ENCODE data around the gene FLNB.
"Not testable (repeated sequence)": the region's sequence is repeated elsewhere in the genome, so short reads cannot be mapped to it uniquely, and the experiment has no call there.

FLNB gene

GRCh38 chr3:58055314-58055713, 47.1 kb downstream of the FLNB start:
- DNase-seq, result no peak

- DNase-seq, result not testable (repeated sequence)
These were observed 47.7 kb downstream of the FLNB start for GRCh38 chr3:58055891-58056290.

GRCh38 chr3:58058361-58059263, 50.4 kb downstream of the FLNB start:
- no peak for DNase-seq

DNA sequence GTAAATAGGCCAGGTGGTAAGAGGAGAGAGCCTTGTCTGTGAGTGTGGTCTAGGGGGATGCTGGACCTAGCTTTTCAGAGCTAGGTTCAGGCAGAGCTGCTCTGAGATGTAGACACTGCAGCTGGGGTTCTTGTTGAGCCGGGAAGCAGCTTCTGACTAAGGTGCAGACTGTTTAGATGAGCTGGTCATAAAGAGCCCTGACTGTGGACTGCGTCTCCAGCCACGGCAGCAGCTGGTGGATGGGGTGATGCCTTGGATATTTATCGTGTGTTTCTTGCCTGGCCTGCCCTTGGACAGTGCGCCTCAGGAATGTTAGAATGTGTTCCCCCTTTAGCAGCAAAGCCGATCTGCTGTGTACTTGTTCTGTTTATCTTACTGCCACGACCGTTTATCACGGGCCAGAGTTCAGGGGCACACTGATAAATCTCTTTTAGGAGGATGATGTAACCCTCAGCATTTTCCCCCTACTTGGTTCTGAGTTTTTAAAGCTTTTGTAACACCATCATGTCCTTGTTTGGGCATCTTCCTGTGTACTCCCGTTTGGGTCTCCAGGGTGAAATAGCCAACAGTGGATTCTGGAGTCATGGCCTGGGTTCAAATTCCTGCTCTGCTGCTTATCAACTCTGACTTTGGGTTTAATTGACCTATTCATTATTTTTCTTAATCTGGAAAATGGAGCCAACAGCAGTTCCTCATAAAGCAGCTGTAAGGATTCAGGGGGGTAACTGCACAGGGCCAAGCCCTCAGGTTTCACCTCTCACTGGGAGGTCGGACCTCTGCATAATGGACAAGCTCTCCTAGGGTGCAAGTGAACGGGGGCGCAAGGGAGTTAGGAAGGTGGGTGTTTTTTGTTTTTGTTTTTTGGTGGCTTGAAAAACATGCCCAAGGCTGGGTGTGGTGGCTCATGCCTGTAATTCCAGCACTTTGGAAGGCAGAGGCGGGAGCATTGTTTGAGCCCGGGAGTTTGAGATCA, 51.4 kb downstream of the FLNB start:
- no peak for DNase-seq

- DNase-seq, result no peak
These were observed 54.2 kb downstream of the FLNB start for GRCh38 chr3:58062472-58062871.

GRCh38 chr3:58063022-58063815, 55.0 kb downstream of the FLNB start:
- DNase-seq, result no peak

GRCh38 chr3:58064923-58065638, 56.9 kb downstream of the FLNB start:
- no peak for DNase-seq

- no peak for DNase-seq
These were observed 57.5 kb downstream of the FLNB start for GRCh38 chr3:58065700-58066167.

DNA sequence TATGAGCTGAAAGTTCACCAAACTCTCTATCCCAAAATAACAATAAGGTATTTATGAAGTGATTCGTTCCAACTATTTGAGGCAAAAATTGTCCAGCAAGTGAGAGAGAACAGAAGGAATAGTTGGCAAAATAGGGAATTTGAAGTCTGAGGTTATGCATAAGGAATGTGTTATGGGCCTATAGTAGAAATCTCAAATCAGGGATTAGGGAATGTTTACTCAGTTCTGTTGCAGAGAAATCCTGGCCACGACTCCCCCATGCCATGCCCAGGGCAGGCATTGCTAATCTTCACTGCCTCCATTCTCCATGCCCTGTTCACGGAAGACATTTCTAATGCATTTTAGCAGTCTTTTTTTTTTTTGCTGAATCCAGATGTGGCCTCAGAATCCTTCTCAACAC, 58.6 kb downstream of the FLNB start:
- DNase-seq, result no peak

- no peak for DNase-seq
These were observed 60.0 kb downstream of the FLNB start for GRCh38 chr3:58068122-58068809.

DNA sequence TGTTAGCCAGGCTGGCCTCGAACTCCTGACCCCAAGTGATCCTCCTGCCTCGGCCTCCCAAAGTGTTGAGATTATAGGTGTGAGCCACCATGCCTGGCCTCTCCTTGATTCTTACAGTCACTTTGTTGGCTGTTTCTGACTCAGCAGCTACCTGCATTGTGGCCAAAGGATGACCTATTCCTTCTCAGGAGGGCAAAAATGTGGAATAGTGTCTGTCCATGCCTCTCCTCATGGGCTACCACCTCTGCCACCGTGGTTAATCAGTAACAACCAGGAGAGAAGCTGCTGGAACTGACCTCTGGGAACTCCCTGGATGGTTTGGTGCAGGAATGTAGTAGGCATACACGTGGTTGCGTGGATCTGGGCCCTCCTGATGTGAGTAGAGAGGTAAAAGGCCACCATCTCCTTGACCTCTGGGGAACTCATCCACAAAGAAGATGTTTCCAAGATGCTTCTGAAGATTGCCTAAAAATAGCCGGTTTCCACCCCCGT, 63.3 kb downstream of the FLNB start:
- DNase-seq, result no peak

- no peak for DNase-seq
These were observed 64.0 kb downstream of the FLNB start for GRCh38 chr3:58072052-58072762.

- no peak for DNase-seq
These were observed 64.5 kb downstream of the FLNB start for GRCh38 chr3:58072763-58073130.

GRCh38 chr3:58073301-58074108, 65.3 kb downstream of the FLNB start:
- no peak for DNase-seq

DNA sequence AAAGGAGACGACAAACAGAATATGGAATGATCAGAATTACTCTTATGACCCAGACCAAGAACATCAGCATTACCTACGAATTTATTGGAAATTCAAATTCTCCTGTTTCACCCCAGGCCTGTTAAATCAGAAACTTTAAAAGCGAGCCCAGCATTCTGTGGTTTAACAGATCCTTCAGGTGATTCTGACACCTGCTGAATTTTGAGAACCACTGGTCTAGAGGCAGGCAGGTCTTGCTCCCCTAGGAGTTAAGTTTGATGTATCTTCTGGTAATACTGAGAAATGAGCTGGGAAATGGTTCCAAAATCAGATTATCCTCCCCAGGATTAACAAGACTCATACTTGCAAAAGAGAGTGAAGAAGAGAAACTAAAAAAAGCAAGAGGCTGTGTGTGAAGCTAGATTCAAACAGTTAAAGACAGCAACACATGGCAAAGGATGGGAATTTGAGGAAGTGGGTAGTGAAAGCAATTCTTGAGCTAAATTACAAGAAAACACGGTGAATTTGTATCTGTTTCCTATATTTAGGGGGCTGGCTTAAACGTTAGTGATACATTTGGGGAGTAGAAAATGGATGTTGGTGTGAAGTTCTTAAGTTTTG, 66.0 kb downstream of the FLNB start:
- no peak for DNase-seq

- DNase-seq, result no peak
These were observed 66.8 kb downstream of the FLNB start for GRCh38 chr3:58074997-58075396.

- DNase-seq, result no peak
These were observed 69.5 kb downstream of the FLNB start for GRCh38 chr3:58077596-58078285.

DNA sequence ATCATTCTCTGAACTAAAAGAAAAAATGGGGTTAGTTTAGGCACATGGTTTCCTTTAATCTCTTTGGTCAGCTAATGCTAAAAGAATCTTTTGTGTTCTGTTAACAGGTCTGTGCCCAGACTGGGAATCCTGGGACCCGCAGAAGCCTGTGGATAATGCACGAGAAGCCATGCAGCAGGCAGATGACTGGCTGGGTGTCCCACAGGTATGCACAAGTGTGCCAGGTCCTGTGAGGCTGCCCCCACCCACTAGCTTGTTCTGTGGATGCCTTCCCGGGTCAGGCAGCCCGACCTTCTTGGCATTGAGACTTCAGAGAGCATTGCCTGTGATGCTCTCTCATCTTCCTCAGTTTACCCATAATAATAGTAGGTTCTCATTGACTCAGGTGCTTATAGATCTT, 70.4 kb downstream of the FLNB start:
- DNase-seq, result no peak

- no peak for DNase-seq
These were observed 71.6 kb downstream of the FLNB start for GRCh38 chr3:58079773-58080172.

Data from activated naive CD4-positive, alpha-beta T cell (primary cell).